Stimulated activated CD8-positive, alpha-beta memory T cell treated with anti-CD3 and anti-CD28 coated beads, Interleukin-15, amount 100 ng/mL, for 4 hours (primary cell): ENCODE data around the gene CHID1.

Experiments used
- DNase-seq, 2 donors: peaks; one replicate each; pipeline ENCODE4 v3.0.0-alpha.2; 2020; ENCODE audit warnings: low read depth in 2 of 2

Gene CHID1

GRCh38 chr11:865462-866430 is 44.9 kb downstream of the CHID1 start:
- no peak for DNase-seq

GRCh38 chr11:864898-865297 is 45.7 kb downstream of the CHID1 start:
- no peak for DNase-seq

- no peak for DNase-seq
These were observed 46.4 kb downstream of the CHID1 start for GRCh38 chr11:863910-864827.

DNA sequence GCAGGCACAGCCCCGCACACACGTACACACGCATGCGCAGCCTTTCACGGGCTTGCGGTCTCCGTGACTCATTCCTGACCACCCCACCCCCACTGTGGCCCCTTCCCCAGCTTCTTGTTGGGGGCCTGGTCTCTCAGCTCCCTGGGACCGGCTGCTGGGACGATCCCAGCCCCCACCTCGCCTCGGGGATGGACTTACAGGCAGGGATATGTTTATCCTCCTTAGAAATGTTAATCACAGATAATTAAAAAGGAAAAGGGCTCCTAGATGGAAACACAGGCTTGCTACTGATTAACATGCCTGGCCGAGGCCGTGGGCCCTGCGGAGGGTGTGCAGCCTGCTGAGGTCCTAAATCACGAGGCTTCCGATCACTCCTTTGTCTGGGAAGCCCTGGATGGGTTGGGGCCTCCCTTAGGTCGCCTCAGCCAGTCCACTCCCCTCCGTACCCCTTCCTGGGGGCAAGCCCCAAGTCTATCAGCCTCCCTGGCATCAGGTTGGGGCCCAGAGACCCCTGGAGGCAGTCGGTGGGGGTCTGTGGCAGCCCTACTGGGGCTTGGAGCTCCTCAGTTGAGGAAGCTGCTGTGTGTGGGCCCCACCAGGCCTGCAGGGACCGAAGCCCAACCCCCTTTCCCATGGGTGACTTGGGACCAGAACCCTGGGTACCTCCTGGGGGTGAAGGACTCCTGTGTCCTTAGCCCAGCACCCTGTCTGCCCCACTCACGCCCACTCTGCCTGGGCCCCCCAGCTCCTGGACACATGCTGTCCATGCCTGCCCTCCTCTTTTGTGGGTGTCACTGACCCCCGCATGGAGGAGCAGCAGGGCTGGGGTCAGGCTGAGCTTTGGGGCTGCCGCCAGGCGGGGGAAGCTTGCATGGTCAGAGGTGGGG is 47.3 kb downstream of the CHID1 start:
- no peak for DNase-seq

DNA sequence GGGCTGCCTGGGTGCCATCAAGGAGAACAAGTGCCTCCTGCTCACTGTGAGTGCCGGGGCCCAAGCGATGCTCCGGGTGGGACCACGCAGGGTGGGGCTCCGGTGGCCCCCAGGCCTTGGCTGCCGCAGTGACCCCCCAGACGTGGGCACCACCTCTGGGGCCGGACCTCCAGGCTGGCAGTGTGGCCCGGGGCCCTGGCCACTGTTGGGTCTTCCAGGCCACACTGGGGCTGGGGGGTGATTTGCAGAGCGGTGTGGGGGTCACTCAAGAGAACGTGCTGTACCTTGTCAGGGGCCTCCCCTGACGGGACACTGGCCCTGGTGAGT is 48.0 kb downstream of the CHID1 start:
- no peak for DNase-seq

GRCh38 chr11:862081-862661 is 48.4 kb downstream of the CHID1 start:
- no peak for DNase-seq

GRCh38 chr11:861105-861479 is 49.5 kb downstream of the CHID1 start:
- DNase-seq, result no peak

DNA sequence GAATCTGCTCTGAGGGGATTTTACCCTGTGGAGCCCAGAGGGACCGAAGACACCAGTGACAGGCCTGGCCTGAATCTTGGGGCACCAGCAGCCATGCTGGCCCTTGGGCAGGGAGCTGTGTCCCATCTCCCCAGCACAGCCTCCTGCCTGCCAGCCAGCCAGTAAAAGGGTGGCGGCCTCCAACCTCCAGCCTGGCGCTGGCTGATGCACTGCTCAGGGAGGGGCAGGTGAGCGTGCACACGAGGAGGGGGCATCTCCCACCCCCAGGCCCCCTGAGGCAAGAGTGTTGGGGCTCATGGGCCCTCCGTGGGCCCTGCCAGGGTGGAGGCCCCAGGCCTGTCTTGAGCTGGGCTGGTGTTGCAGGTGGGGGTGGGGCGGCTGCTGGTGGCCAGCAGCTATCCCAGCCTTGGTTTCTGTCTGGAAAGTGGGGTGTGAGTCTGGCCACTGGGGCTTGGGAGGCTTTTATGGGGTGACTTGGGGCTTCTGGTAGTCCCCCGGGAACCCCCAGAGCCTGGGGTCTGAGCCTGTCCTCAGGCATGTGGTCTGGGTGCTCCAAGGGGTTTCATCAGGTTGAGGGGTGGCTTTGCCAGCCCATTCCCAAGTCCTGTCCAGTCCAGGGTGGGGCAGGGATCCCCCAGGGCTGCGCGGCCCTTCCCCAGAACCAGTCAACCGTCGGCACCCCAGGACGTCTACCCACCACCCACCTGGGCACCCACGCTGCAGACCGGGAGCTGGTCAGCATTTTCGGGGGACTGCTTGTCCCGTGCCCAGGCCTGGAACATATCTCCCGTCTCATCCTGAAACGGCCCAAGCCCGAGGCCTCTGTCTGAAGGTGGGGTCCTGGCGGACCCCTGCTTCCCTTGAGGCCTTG is 50.1 kb downstream of the CHID1 start:
- no peak for DNase-seq

GRCh38 chr11:859394-860131 is 51.0 kb downstream of the CHID1 start:
- no peak for DNase-seq

GRCh38 chr11:858762-859339 is 51.8 kb downstream of the CHID1 start:
- no peak for DNase-seq

GRCh38 chr11:858053-858761 is 52.4 kb downstream of the CHID1 start:
- DNase-seq, result no peak

DNA sequence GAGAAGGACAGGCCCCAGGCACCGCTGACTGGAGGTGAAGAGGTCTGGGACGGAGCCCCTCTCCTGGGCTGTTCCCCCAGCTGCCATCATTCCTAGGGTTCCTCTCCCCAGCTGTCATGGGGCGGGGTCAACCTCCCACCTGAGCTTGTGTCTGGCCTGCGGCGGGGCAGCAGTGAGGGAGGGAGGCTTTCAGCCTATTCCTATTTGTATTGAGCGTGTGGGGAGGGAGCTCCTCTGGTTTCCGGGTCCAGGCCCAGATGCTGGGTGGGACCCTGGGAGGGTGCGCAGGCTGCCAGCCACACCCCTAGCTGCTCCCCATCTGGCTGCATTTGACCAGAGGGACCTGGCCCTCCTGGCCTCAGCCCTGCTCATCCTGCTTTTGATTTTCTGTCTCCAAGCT is 54.2 kb downstream of the CHID1 start:
- no peak for DNase-seq

DNA sequence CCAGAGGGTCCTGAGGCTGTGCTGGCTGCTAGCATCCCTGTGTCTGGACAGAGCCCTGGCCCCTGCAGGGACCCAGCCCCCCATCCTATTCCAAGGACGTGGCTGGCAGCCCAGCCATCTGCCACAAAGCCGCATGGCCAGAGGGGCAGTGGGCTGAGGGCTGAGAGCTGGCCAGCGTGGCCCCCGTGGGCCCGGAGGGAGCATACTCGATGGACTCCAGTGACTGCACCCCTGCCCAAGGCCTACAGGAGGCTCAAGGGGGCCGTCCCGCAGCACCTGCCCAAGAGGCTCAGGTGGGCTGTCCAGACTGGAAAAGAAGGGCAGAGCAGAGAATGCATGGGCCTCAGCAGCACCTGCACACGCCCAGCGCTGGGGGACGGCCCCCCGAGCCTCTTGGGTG is 54.8 kb downstream of the CHID1 start:
- no peak for DNase-seq

GRCh38 chr11:855330-855674 is 55.3 kb downstream of the CHID1 start:
- DNase-seq, result no peak

- no peak for DNase-seq
These were observed 55.8 kb downstream of the CHID1 start for GRCh38 chr11:854601-855329.

GRCh38 chr11:853682-854448 is 56.7 kb downstream of the CHID1 start:
- no peak for DNase-seq

DNA sequence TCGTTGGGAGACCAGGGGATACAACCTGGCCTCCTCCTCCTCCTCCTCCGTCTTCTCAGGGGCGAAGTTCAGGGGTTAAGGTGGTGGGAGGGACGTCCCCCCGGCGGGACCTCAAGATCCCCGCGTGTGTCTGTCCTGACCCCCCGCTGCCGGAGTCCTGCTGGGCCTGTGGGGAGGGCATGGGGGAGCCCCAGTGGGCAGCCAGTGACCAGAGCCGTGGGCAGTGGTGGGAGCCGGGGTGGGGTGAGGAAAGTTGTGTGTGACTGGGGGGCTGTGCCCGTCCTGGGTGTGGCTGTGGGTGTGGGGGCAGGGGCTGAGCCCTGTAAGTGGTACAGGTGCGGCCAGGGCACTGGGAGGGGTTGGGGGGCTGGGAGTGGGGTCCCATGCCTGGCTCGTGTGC is 57.8 kb downstream of the CHID1 start:
- no peak for DNase-seq
